ELF-1 (cell line): ENCODE measurements around the gene KBTBD13.
"Not testable (repeated sequence)": the region's sequence is repeated elsewhere in the genome, so short reads cannot be mapped to it uniquely, and the experiment has no call there.

Experiments
- DNase-seq: peaks from one replicate; pipeline ENCODE4 v3.0.0-alpha.2; 2016; ENCODE audit warnings: low read depth, low spot score

Gene KBTBD13

DNA sequence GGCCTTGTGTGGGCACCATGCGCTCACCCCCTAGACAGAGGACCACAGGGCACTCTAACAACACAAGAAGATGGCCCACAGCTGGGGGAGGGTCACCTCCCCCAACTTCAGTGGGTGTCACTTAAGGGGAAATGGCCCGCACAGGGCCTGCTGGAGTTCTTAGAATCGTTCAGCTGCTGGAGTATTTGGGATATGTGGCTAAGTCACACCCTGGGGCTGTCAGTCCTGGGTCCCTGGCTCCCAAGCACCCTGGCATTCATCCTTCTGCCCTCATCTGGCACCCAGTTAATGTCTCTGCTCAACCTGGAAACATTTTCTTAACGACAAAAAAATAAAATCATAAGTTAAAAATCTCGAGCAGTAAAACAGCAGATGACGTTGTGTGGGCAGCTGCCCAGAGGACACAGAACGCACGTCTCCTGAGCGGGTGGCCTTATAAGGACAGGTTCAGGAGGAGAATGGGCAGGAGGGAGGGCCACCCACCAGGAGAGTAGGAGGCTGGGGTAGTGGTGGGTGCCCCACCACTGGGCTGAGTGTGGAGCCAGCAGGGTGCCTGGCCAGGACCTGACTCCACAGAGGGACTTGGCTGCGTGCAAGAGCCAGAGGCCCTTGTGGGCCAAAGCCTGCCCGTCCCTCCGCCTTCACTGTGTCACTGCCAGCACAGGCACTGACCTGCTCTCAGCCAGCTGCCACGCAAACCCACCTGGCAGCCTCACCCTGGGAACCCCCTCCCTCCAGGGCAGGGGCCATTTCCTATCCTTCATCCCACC lies 11.5 kb downstream of the KBTBD13 start:
- no peak for DNase-seq

DNA sequence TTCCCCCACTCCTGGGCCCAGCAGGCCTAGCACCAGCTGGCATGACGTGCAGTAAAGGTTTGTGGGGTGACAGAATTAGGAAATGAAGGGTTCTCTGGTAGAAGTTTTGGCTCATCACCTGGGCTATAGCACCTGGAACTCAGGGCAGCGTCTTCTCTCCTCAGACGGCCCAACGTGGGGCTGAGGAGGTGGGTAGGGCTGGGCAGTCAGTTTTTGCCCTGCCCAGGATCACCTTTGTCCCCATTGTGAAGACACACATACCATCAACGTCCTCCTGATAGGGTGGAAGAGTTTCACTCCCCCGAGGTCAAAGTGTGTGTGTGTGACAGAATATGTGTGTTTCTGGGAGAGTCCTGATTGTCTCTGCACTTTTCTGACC lies 12.1 kb downstream of the KBTBD13 start:
- no peak for DNase-seq

GRCh38 chr15:65089206-65089824 lies 12.8 kb downstream of the KBTBD13 start:
- no peak for DNase-seq

DNA sequence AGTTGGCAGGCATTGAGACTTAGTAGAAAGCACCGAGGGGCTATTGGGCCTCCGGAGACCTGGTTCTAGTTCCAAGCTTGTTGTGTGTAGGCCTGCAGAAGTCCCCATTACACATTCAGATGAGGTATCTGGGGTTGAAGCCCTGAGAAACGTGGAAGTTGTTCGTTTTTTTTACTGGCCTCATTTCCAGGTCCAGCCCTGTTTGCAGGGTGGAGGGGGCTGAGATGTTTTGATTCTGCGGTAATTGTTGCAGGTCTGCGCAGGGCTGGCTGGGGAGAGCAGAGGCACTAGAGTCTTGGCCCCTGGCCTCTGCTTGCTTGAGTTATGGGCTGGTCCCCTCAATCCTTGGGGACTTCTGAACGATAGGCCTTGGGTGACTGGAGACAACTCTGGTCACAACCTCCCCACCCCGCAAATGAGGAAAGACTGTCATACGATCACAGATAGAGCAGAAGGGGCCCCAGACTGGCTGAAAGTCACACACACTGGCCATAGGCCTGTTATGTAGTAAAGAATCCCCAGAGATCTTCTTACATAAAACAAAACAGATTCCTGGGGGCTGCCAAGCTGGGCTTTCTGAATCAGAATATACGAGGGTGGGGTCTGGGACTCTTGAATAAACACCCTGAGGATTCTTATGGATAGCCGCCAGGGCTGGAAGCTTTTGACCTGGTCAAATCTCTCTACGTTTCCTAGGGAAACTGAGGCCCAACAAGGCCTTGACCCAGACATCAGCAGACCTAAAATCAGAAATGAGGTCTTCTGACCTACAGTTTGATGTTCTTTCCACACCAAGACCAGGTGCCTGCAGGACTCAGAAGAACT lies 15.6 kb downstream of the KBTBD13 start:
- DNase-seq = no peak

GRCh38 chr15:65092911-65093792 lies 16.6 kb downstream of the KBTBD13 start:
- DNase-seq = no peak

GRCh38 chr15:65093793-65094170 lies 17.2 kb downstream of the KBTBD13 start:
- not testable (repeated sequence) for DNase-seq

DNA sequence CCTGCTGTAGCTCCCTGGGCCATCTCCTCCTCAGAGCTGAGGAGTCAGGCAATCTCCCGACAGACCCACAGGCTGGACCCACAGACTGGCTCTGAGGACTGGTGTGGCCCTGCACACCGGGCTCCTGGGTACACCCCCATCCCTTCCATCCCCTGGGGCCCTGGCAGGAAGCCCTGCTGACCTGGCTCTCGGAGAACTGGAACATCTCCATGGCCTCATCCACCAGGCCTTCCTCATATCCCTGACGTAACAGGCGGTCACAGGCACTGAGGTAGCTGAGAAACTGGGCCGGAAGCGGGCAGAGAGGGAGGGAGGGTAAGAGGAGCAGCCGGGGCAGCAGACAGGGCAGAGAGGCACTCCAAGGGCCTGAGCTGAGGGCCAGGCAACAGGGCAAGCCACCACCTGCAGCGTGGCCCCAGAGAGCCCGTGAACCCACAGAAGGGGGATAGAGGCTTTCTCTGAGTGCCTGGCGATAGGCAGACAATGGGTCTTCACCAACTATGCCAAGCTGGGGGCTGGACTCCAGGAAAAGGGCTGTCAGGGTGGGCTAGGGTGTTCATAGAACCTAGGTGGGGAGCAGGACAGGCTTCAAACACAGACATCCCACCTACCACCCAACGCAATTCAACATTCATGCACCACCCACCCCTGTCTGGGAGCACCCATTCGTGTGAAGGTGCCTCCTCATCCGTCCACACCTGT lies 17.9 kb downstream of the KBTBD13 start:
- no peak for DNase-seq

DNA sequence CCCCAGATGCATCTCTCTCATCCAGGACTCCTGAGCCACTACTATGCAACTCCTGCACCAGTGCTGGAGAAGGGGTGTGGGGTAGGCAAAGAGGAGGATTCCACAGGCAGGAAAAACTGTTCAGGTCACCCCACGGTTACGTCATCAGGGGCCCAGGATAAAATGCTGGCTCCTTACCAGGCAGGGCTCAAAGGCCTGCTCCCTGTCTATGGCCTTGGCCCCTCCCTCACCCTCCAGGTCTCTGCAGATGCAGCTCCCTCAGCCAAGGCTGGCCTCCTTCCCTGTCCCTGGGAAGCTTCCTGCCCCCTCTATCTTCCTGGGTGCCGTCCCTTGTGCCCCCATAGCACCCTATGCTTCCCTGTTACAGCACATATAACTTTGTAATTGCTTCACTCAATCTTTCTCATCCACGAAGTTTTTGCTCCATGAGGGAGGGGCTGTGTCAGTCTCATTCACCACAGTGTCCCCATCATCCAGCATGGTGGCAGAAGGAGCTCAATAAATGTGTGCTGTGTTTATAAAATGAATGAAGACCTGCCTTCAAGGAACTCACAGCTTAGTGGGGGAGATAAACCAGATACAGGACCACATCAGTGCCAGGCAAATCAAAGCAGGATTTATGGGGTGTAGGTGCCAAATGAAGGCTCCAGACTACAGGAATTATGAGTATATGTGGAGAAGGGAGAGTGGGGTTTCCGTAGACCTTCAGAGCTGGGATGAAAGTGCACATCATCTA lies 18.6 kb downstream of the KBTBD13 start:
- DNase-seq = no peak

DNA sequence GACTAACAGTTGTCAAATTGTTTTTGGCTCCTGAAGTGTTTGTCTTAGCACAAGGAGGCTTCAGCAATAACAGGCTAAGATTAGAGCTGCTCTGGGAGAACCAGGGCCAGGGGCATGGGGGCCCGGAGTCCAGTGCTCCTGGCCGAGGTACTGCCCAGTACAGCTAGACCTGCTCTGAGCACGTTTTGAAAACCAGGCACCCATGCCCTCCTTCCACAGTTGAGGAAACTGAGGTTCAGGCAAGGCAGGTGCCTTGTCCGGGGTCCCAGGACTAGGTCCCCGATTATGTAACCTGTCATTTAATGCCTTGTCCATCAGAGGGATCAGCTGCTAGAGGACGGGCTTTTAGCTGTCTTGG lies 19.2 kb downstream of the KBTBD13 start:
- no peak for DNase-seq

DNA sequence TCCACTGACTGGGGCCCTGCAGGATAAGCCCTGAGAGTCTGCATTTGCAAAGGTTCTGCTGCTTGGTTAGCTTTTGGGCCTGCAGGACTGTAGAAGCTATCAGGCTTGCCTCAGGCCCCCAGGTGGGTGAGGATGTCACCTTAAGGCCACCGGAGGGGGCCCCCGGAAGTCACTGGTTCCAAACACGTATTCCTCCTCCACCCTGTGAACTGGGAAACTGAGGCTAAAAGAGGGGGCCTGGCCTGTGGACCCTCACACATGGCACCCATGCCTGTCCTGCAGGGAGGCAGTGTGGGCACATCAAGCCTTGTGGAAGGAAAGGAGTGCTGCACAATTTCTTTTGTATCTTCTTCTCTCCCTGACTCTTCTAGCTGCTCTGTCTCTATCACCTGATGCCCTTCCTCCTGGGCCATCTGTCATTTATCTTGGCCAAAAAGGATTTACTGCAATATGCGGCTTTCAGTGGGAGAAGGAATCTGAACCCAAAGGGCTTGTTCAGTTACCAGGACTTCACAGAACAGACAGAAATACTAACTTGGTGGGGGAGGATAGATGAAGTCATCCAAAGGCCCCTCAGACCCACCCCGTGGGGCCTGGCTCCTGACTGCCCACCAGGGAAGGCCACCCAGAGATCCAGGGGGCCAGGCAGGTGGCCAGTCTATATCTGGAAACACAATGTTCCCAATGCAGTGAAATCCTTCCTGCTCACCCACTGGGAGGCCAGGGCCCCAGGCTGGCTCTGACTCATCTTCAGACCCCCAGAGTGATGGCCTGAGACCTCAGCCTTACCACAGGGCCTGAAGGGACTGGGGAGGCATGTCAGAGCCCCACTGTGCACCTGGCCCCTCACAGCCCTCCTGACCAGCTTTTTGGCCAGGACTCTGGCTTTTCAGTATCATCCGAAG lies 20.2 kb downstream of the KBTBD13 start:
- no peak for DNase-seq

- DNase-seq = no peak
These were observed 21.2 kb downstream of the KBTBD13 start for GRCh38 chr15:65097651-65098263.

- DNase-seq = no peak
These were observed 22.8 kb downstream of the KBTBD13 start for GRCh38 chr15:65099336-65099735.

- not testable (repeated sequence) for DNase-seq
These were observed 23.3 kb downstream of the KBTBD13 start for GRCh38 chr15:65099801-65100200.

DNA sequence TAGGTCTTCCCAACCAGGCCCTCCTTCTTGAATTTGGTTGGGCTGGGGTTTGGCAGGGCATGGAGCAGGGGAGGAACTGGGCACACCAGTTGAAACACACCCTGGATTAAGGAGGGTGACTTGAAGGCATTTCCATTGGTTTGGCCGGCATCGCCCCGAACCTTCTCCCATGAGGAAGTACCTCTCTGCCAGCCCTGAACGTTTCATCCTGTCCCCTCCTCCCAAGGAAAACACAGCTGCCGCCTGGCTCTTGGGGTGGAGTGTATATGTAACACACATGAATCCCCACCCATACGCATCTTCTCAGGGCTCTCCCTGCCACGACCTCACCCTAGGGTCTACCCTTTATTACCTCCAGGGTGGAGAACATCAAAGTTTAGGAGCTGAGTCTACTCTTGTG lies 23.9 kb downstream of the KBTBD13 start:
- no peak for DNase-seq

DNA sequence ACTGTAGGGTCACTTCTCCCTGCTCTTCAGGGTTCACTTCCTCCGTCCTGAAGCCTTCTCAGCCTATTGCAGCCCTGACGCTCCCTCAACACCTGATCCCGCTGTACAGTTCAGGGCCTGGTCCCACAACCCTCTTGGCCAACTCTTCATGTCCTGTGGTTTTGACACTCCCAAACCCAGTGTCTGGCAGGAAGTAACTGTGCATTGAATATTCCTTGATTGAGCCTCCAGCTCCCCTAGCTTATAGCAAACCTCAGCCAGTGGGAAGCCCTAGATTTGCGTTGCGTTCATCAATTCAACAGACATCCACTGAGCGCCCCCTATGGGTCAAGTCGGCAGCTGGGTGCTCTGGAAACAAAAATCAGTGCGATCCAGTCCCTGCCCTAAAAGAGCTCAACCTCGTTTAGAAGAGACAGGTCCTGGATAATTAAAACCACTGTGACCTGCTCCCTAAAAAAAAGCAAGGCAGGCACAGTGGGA lies 24.9 kb downstream of the KBTBD13 start:
- peak; percentile 84 for DNase-seq

GRCh38 chr15:65101891-65102708 lies 25.6 kb downstream of the KBTBD13 start:
- peak; percentile 24 for DNase-seq

DNA sequence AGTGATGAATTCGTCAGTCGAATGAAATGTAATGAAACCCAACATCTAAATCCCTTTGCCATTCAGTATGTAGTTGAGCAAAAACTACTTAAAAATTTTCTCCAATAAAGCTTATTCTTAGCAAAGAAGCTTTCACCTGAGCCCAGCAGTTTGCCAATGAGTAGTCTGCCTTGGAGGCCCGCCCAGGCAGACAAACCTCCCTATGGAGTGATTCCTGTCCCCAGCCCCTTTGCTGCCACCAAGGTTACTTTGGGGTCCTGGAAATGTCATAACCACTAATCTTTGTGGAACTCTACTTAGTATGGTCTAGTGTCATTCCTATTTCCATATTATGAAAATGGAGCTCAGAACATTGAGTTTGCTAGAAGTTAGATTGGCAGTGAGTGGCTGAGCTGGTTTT lies 26.4 kb downstream of the KBTBD13 start:
- DNase-seq = no peak

GRCh38 chr15:65105038-65105437 lies 28.5 kb downstream of the KBTBD13 start:
- no peak for DNase-seq
